ENCODE data around the gene SPIRE1.

DNA sequence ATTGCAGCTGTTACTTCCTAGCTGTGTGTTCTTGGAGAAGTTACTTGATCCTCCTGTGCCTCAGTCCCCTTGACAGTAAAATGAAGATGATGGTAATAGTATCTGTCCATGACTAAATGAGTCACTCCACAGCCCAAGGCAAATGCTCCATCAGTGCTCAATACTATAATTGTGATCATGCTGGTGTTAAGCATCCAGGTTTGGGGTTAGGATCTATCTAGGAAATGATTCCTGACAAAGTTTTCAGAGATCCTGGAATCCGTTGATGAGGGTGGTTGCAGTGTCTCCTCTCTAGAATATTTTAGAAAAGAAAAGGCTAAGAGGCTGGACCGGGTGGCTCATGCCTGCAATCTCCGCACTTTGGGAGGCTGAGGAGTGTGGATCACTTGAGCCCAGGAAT lies 252.8 kb downstream of the SPIRE1 start:
- TF ChIP-seq, protein P1, sequence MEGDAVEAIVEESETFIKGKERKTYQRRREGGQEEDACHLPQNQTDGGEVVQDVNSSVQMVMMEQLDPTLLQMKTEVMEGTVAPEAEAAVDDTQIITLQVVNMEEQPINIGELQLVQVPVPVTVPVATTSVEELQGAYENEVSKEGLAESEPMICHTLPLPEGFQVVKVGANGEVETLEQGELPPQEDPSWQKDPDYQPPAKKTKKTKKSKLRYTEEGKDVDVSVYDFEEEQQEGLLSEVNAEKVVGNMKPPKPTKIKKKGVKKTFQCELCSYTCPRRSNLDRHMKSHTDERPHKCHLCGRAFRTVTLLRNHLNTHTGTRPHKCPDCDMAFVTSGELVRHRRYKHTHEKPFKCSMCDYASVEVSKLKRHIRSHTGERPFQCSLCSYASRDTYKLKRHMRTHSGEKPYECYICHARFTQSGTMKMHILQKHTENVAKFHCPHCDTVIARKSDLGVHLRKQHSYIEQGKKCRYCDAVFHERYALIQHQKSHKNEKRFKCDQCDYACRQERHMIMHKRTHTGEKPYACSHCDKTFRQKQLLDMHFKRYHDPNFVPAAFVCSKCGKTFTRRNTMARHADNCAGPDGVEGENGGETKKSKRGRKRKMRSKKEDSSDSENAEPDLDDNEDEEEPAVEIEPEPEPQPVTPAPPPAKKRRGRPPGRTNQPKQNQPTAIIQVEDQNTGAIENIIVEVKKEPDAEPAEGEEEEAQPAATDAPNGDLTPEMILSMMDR (conservative IDR thresholded peaks at IDR 0.05): no peak
- TF ChIP-seq EZH2 (IDR thresholded peaks at IDR 0.05; ENCODE audit: low read depth): no peak

Data from PC-9 (cell line).